Upper lobe of left lung (tissue), 6 donors: Measurements from ENCODE around the gene TRAPPC3L. TPM values are rescaled to one million over a fixed set of nuclear protein-coding genes. Genes with fewer than 3 reads are reported as not detected.
"Not testable (repeated sequence)": the region's sequence is repeated elsewhere in the genome, so short reads cannot be mapped to it uniquely, and the experiment has no call there.

Source experiments
- ATAC-seq, 2 donors: fragments of 200-7000 bp; cut with Tn5 transposase; one replicate each; pipeline ENCODE4 v1.9.1; 2022; ENCODE audit warnings: mild to moderate bottlenecking in 2 of 2, moderate library complexity in 2 of 2; ENCODE audit not compliant: low FRiP score in 2 of 2
- DNase-seq, 2 donors: peaks; one replicate each; pipeline ENCODE4 v3.0.0-alpha.2; 2019 to 2020
- H3K27ac ChIP-seq, 4 donors: fragments of 200-600 bp; sonication (generic); one replicate each; pipeline ENCODE4 v1.5.1; 2016 to 2019
- H3K27me3 ChIP-seq, 4 donors: fragments of 200-600 bp; sonication (generic); one replicate each; pipeline ENCODE4 v1.5.1; 2017 to 2019
- H3K36me3 ChIP-seq, 4 donors: fragments of 200-600 bp; sonication (generic); one replicate each; pipeline ENCODE4 v1.5.1; 2016 to 2019
- H3K4me1 ChIP-seq, 4 donors: fragments of 200-600 bp; sonication (generic); one replicate each; pipeline ENCODE4 v1.5.1; 2018 to 2019
- H3K4me3 ChIP-seq, 4 donors: fragments of 200-600 bp; sonication (generic); one replicate each; pipeline ENCODE4 v1.5.1; 2017 to 2019; ENCODE audit warnings: mild to moderate bottlenecking in 2 of 4, moderate library complexity in 1 of 4
- H3K9me3 ChIP-seq, 4 donors: fragments of 200-600 bp; sonication (generic); one replicate each; pipeline ENCODE4 v1.5.1; 2018 to 2019
- EP300 ChIP-seq, 4 donors: sonication (generic); formaldehyde crosslinking; IDR thresholded peaks; one replicate each; pipeline ENCODE4 v1.5.1; 2017; ENCODE audit warnings: antibody characterized with exemption in 4 of 4, control low read depth in 2 of 4
- POLR2A ChIP-seq, 4 donors: fragments of 450-650 bp; IDR thresholded peaks; one replicate each; pipeline ENCODE4 v1.5.1; 2016 to 2017; ENCODE audit warnings: antibody characterized with exemption in 4 of 4, mild to moderate bottlenecking in 2 of 4
- POLR2AphosphoS5 ChIP-seq, 2 donors: sonication (generic); formaldehyde crosslinking; IDR thresholded peaks; one replicate each; pipeline ENCODE4 v1.5.1; 2017; ENCODE audit warnings: antibody characterized with exemption in 2 of 2
- WGBS, 2 donors: methylation state at CpG; one replicate each; pipeline ENCODE4 v1.1.5; 2017 to 2018; 5-methylcytosine and 5-hydroxymethylcytosine counted together
- total RNA-seq, 6 donors: library from RNA; depleted of rRNA in 4 of 6; stranded (reverse); fragments of >200 nt in 4 of 6; gene quantifications; one replicate each; pipeline versions ENCODE4 v1.1.0 to v1.2.1, GENCODE V29; 2016 to 2021
- TF ChIP-seq, protein P1 (sequence below), 6 experiments: fragments of 450-650 bp in 4 of 6; fragments of 200-600 bp in 2 of 6; sonication (generic) in 2 of 6; IDR thresholded peaks; one replicate each; pipeline ENCODE4 v1.5.1; 2016 to 2019; ENCODE audit warnings: antibody characterized with exemption in 6 of 6
- donor health status: DM: no; HTN: no; CAD: no; lungs with moderate emphysema.
- donor health status: DM: no; HTN: yes; CAD: no; lungs with severe emphysema.

TRAPPC3L gene
- total RNA-seq, 6 donors from 2014 or later: 0.20 to 1.4 (median 0.29) TPM; not detected in 3

GRCh38 chr6:116500969-116501433 lies 44.5 kb downstream of the TRAPPC3L start:
- WGBS, 2 donors: 53 to 60% methylated on average over 8 to 9 of the region's 9 CpGs
- no peak for DNase-seq

GRCh38 chr6:116497113-116497676 lies 48.3 kb downstream of the TRAPPC3L start:
- ATAC-seq (no peak), DNase-seq (no peak)
- H3K4me3 ChIP-seq: no peak overlapping the region
- no peaks in the 10 kb centered on the region for H3K9me3 ChIP-seq
- H3K27me3 ChIP-seq: no peaks in the 10 kb centered on the region
- no peaks in the 10 kb centered on the region for H3K4me1 ChIP-seq
- H3K36me3 ChIP-seq: no peaks in the 10 kb centered on the region
- no peak overlapping the region for H3K27ac ChIP-seq
- WGBS, 2 donors: 56 to 83% methylated on average over 3 of the region's 3 CpGs
- TF ChIP-seq POLR2A (IDR thresholded peaks at IDR 0.05) (no peak), POLR2AphosphoS5 (IDR thresholded peaks at IDR 0.05) (peak in 1 of 2 donors; percentile 19), EP300 (IDR thresholded peaks at IDR 0.05) (no peak)
- TF ChIP-seq, protein P1, sequence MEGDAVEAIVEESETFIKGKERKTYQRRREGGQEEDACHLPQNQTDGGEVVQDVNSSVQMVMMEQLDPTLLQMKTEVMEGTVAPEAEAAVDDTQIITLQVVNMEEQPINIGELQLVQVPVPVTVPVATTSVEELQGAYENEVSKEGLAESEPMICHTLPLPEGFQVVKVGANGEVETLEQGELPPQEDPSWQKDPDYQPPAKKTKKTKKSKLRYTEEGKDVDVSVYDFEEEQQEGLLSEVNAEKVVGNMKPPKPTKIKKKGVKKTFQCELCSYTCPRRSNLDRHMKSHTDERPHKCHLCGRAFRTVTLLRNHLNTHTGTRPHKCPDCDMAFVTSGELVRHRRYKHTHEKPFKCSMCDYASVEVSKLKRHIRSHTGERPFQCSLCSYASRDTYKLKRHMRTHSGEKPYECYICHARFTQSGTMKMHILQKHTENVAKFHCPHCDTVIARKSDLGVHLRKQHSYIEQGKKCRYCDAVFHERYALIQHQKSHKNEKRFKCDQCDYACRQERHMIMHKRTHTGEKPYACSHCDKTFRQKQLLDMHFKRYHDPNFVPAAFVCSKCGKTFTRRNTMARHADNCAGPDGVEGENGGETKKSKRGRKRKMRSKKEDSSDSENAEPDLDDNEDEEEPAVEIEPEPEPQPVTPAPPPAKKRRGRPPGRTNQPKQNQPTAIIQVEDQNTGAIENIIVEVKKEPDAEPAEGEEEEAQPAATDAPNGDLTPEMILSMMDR (IDR thresholded peaks at IDR 0.05): no peak

More at GRCh38 chr6:116500969-116501433, 44.5 kb downstream of the TRAPPC3L start:
- Histone ChIP-seq H3K4me1 (no peaks in the 10 kb centered on the region), H3K36me3 (no peaks in the 10 kb centered on the region), H3K4me3 (no peak overlapping the region), H3K9me3 (no peaks in the 10 kb centered on the region), H3K27me3 (no peaks in the 10 kb centered on the region), H3K27ac (no peak overlapping the region)
- ATAC-seq: no peak
- TF ChIP-seq, protein P1 (IDR thresholded peaks at IDR 0.05): no peak
- TF ChIP-seq POLR2A (IDR thresholded peaks at IDR 0.05): no peak
- no peak for TF ChIP-seq EP300 (IDR thresholded peaks at IDR 0.05)
- TF ChIP-seq POLR2AphosphoS5 (IDR thresholded peaks at IDR 0.05): no peak

GRCh38 chr6:116495161-116495560 lies 50.3 kb downstream of the TRAPPC3L start:
- not testable (repeated sequence) for H3K36me3 ChIP-seq, H3K27ac ChIP-seq, H3K4me1 ChIP-seq, H3K27me3 ChIP-seq, H3K4me3 ChIP-seq, H3K9me3 ChIP-seq, ATAC-seq, DNase-seq
- WGBS, 2 donors: 95 to 100% methylated on average over 1 of the region's 1 CpG

- Histone ChIP-seq H3K9me3 (no peaks in the 10 kb centered on the region), H3K4me3 (no peak overlapping the region), H3K36me3 (no peaks in the 10 kb centered on the region), H3K4me1 (no peaks in the 10 kb centered on the region), H3K27me3 (no peaks in the 10 kb centered on the region), H3K27ac (no peak overlapping the region)
- TF ChIP-seq EP300 (IDR thresholded peaks at IDR 0.05): no peak
- no peak for TF ChIP-seq POLR2AphosphoS5 (IDR thresholded peaks at IDR 0.05)
- TF ChIP-seq, protein P1 (IDR thresholded peaks at IDR 0.05): no peak
- TF ChIP-seq POLR2A (IDR thresholded peaks at IDR 0.05): no peak
- DNase-seq (no peak), ATAC-seq (no peak)
- 69 to 81% methylated on average over 6 of the region's 6 CpGs for WGBS, 2 donors
Measured at GRCh38 chr6:116492331-116493067, 53.0 kb downstream of the TRAPPC3L start.

GRCh38 chr6:116491610-116492330 lies 53.7 kb downstream of the TRAPPC3L start:
- H3K9me3 ChIP-seq: no peaks in the 10 kb centered on the region
- H3K4me1 ChIP-seq: no peaks in the 10 kb centered on the region
- H3K4me3 ChIP-seq: no peak overlapping the region
- no peak for ATAC-seq
- no peak for TF ChIP-seq EP300 (IDR thresholded peaks at IDR 0.05)
- no peak for TF ChIP-seq POLR2A (IDR thresholded peaks at IDR 0.05)
- TF ChIP-seq, protein P1 (IDR thresholded peaks at IDR 0.05): no peak
- no peak for TF ChIP-seq POLR2AphosphoS5 (IDR thresholded peaks at IDR 0.05)
- no peaks in the 10 kb centered on the region for H3K27me3 ChIP-seq
- H3K36me3 ChIP-seq: no peaks in the 10 kb centered on the region
- H3K27ac ChIP-seq: no peak overlapping the region
- no peak for DNase-seq
- WGBS, 2 donors: 87 to 91% methylated on average over 1 of the region's 1 CpG
